Brain pericyte (primary cell): Measurements from ENCODE around the gene NAGPA.
"Not testable (repeated sequence)": the region's sequence is repeated elsewhere in the genome, so short reads cannot be mapped to it uniquely, and the experiment has no call there.

Source experiments
- DNase-seq: peaks from one replicate; pipeline ENCODE4 v3.0.0-alpha.2; 2012; ENCODE audit warnings: low read depth, low spot score

NAGPA gene, protein sequence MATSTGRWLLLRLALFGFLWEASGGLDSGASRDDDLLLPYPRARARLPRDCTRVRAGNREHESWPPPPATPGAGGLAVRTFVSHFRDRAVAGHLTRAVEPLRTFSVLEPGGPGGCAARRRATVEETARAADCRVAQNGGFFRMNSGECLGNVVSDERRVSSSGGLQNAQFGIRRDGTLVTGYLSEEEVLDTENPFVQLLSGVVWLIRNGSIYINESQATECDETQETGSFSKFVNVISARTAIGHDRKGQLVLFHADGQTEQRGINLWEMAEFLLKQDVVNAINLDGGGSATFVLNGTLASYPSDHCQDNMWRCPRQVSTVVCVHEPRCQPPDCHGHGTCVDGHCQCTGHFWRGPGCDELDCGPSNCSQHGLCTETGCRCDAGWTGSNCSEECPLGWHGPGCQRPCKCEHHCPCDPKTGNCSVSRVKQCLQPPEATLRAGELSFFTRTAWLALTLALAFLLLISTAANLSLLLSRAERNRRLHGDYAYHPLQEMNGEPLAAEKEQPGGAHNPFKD

DNA sequence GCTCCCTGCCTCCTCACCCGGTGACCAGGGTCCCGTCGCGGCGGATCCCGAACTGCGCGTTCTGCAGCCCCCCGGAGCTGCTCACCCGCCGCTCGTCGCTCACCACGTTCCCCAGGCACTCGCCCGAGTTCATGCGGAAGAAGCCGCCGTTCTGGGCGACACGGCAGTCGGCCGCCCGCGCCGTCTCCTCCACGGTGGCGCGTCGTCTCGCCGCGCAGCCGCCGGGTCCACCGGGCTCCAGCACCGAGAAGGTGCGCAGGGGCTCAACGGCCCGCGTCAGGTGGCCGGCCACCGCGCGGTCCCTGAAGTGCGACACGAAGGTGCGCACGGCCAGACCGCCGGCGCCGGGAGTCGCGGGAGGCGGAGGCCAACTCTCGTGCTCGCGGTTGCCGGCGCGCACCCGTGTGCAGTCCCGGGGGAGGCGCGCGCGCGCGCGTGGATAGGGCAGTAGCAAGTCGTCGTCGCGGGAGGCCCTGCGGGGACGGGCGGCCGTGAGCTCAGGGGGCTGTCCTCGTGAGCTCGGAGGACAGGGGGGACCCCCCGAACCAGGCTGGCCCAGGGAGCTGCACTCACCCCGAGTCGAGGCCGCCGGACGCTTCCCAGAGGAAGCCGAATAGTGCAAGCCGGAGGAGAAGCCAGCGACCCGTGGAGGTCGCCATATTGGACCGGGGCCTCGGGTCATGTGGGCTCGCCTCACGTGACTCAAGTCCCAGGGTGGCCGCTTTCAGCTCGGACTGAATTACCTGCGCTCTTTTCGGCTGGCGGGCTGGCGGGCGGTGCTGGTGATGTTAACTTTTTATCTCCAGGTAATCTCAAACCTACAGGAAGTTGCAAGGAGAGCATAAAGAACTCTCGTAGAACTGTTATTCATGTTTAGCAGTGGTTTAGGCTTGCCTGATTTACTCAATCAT lies at the start of gene NAGPA:
NAGPA (minus strand) TSS at position 680 of the 911 bp plus-strand sequence; CDS start at position 659, 21 bp downstream.
- DNase-seq, result peak; percentile 39

DNA sequence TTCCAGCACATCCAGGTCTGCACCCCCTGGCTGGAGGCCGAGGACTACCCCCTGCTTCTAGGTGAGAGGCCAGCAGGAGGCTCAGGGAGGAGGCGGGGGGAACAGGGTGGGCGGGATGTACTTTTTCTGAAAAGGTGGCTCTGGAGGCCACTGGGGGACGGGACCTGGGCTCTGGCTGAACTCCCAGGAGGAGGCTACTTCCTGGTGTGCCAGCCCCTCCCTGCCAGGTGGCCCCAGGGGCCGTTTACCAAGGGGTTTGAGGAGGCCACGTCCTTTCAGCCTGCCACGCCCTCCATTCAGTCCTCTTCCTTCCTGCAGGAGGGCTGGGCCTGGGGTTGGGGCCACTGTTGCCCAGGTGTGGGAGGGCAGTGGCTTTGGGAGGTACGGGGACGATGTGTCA lies 47.3 kb upstream of the NAGPA start:
- DNase-seq, result not testable (repeated sequence)

DNA sequence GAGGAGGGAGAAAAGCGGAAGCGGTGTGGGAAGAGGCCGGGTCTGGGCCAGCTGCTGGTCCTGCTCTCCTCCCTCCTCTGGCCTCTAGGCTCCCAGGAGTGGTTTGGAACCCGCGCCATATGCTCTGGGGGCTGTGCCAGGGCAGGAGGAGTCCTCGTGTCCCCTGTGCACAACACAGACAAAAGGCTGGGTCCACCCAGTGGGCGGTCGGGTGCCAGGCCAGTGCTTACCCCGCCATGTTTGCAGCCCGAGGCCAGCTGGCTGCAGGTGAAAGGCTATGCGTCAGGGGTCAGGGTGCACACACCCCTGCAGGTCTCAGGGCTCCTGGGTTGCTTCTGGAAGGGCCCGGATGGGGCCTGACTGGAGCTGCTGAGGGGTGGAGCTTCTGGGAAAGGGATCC lies 46.7 kb upstream of the NAGPA start:
- not testable (repeated sequence) for DNase-seq

DNA sequence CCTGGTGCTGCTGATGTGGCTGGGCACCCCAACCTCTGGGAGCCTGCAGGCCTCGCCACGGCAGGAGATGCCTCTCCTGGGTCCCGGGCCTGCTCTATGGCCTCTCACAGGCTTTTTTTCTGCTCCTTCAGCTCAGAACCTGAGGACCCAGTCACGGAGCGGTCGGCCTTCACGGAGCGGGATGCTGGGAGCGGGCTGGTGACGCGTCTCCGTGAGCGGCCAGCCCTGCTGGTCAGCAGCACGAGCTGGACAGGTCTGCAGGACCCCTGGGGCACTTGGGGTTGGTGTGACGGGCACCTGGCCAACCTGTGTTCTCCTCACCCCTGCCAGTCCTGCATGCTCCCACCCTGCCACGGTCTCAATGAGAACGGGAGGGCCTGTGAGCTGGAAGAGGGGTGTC lies 44.9 kb upstream of the NAGPA start:
- DNase-seq, result no peak

DNA sequence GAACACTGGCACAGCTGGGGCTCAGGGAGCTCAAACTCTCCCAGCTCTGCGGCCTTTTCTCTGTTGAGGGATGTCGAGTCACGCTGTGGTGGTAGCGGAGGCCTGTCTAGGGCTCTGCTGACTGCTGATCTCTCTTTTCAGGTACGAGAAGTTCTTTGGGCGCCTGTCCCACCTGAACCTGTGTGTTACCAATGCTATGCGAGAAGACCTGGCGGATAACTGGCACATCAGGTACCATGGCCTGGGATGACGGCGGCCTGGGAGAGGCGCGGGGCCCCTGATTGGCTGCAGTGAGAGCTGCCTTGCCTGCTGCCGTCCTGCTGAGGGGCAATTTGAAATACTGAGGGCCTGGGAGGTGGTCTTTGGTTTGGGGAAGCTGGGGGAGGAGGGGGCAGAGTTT lies 43.6 kb upstream of the NAGPA start:
- no peak for DNase-seq

DNA sequence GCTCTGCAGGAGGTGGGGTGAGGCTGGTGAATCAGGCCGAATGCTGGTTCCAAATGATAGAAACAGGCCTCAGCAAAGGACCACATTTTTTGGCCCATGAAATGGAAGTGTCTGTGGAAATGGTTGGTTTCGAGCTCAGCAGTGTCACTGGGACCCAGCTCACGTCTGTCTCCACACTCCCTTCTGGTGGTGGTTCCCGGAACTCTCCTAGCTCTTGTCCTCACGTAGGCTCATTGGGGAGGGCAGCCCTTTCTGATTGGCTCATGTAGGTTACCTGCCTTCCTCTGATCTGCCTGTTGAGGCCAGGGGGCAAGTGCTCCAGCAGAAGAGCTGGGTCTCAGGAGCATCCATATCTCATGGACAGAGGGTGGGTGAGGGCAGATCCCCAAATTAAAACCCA lies 41.9 kb upstream of the NAGPA start:
- DNase-seq, result no peak

DNA sequence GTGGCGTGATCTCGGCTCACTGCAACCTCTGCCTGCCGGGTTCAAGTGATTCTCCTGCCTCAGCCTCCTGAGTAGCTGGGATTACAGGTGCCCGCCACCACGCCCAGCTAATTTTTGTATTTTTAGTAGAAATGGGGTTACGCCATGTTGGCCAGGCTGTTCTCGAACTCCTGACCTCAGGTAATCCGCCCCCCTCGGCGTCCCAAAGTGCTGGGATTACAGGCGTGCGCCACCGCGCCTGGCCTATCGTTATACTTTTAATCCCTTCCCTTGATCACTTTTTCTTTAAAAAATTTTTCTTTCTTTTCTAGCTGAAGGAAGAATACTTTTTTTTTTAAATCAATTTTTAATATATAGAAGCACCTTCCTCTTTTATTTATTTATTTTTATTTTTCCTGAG lies 40.0 kb upstream of the NAGPA start:
- not testable (repeated sequence) for DNase-seq

DNA sequence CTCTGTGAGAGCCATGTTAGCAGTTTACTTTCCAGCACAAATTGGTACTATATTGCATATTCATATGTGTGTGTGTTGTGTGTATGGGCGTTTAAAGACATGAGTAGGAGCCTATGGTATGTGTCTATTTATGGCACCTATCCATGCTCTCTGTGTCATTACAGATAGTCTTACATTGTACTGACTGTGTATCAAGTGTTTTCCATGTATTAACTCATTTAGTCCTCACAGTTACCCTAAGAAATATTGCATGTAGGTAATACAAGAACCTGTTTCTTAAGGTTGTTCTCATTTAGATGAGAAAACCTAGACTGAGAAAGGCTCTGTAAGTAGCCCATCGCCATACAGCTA lies 39.5 kb upstream of the NAGPA start:
- DNase-seq, result no peak

DNA sequence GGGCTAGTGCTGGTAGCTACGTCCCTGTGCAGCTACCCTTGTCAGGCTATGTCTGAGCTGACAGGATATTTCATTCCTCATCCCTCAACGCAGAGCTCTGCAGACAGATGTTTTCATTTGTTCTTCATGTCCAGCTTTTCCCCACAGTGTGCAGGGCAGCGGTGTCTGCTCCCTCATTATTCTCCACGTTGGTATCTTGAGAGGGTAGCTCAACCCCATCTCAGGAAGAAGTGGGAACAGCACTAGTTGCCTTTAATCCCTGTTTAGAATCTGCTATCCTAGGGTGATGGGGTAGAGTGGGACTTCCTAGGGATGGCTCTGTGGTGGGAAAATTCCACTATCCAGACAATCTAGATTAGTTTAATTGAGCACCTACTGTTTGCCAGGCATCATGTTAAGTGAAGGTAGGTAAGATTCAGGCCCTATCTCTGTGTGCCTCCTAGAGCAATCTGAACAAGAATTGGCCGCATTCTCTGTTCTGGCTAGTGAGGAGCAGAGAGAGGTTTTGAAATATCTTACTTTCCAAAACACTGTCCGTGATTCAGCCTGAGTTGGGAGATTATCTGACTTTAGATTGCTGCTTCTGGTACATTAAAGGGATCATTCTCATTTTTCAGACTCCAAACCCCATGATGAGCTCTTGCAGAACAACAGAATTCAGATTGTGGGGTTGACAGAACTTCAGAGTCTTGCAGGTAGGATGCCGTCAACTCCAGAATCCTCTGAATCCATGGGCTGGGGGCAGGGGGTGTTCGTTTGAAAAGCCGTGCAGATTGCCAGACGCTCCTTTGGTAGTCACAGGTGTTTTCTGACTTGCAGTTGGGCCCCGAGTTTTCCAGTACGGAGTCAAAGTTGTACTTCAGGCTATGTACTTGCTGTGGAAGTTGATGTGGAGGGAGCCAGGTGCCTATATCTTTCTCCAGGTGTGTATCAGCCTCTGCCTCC lies 38.9 kb upstream of the NAGPA start:
- DNase-seq, result no peak

DNA sequence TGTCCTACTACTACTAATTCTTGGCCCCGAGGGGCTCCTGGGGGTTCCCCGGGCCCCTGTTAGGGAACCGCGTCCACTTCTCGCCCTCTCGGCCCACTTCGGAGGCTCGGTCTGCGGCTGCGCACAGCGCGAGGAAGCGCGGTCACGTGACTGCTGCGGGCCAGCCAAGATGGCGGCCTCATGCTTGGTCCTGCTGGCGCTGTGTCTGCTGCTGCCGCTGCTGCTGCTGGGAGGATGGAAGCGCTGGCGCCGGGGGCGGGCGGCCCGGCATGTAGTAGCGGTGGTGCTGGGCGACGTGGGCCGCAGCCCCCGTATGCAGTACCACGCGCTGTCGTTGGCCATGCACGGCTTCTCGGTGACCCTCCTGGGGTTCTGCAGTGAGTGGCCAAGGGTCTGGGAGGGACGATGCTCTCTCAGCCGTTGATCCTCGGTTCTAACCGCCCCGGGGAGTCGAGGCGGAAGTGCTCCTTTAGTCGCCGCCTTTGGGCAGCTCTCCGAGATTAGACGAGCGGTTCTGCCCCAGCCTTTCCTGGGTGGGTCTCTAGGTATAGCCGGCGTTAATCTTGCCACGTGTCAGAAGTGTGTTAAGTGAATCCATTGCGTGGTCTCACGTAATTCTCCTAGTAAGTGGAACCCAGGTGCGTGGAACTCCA lies 38.1 kb upstream of the NAGPA start, which contains the start of gene ALG1:
ALG1 (plus strand) TSS at position 163 of the 653 bp plus-strand sequence; CDS start at position 170, 7 bp downstream.
- peak; percentile 63 for DNase-seq

DNA sequence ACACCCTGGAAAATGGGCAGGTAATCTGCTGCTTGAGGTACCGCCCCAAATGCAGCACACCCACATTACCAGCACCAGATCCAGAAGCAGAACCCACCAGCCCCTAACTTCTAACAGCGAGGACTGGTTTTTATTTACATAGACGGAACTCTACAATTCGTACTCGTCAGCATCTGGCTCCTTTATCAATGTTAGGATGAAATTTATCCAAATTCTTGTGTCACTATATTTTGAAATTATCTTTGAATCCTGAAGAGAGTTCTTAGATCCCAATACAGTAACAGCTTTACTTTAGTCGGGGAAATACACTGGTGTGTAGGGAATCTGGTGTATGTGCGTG lies 37.6 kb upstream of the NAGPA start:
- no peak for DNase-seq

DNA sequence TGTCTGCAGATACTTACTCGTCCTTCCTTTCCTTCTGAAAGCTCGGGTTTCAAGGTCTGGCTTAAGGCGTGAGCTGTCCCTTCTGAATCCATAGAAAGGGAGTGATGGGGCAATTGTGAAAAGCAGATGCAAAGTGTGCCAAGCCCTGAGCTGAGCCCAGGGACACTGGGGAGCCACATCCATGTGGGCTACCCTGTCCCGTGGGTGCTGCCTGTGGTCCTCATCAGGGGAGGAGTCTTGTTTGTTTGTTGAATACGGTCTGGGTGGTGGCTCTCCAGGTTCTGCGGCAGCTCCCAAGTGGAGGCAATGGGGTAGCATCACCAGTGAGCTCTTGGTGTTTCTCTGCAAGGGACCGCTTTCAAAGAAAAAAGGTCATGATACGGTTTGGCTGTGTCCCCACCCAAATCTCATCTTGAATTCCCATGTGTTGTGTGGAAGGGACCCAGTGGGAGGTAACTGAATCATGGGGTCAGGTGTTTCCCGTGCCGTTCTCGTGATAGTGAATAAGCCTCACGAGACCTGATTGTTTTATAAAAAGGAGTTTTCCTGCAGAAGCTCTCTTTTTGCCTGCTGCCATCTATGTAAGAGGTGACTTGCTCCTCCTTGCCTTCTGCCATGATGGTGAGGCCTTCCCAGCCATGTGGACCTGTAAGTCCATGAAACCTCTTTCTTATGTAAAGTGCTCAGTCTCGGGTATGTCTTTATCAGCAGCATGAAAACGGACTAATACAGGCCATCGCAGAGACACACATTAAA lies 36.9 kb upstream of the NAGPA start:
- DNase-seq, result no peak

DNA sequence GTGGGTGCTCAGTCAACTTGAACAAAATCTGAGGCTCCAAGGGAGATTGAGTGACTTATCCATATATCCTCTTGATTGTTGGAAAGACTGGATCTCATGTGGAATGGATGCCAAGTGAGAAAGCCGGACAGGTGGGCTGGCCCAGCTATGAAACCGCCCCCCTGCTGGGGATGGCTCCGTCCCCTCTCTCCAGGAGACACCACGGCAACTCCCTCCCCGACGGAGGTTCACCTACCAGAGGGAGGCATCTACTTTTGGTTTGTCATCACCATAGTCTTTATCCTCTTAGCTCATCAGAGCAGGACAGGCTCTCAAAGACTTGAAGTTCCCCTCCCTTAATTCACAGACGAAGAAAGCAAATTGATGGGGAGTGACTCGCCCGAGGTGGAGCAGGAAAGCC lies 36.1 kb upstream of the NAGPA start:
- DNase-seq, result no peak

DNA sequence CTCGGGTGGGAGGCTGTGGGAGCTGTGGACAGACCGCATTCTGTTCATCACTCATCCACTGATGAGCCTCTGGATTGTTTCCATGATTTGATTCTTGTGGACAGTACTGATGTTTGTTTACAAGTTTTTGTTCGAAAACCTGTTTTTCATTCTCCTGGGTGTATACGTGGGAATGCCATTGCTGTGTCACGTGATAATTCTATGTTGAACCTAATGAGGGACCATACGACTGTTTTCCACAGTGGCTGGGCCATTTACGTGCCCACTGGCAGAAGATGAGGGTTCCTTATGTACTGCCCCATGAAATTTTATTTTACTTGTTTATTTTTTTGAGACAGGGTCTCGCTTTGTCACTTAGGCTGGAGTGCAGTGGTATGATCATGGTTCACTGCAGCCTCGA lies 35.3 kb upstream of the NAGPA start:
- DNase-seq, result no peak

DNA sequence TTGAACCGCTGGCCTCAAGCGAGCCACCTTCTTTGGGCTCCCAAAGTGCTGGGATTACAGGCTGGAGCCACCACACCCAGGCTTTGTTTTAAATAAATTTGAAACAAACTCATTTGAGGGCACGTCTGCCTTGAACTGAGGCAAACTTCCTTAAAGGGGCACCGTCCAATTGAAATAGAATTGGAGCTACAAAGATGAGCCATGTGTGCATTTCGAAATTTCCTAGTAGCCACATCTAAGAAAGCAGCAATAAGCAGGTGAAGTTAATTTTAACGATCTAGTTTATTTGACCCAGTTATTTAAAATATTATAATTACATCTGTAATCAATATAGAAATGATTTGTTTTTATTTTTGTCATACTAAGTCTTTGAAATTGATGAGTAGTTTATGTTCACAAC lies 32.8 kb upstream of the NAGPA start:
- DNase-seq, result no peak

DNA sequence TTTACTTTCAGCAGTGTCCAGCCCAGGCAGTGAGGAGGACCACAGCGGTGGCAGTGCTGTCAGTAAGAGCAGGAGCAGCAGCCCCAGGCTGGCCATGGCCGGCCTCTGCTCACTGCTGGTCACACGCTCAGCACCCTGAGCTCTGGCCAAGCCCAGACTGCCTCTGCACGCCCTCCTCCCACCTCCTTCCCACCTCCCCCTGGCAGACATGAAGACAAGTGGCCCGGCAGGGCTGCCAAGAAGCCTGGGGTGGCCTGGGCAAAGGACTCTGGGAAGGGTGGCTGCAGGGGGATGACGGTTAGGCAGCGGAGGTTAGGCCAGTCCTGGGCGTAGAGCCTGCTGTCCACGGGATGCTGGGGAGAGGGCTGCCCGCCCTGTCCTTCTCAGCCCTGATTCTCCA lies 32.1 kb upstream of the NAGPA start, which contains the start of gene C16orf89:
C16orf89 (minus strand) TSS at position 144 of the 400 bp plus-strand sequence; CDS start at position 96, 48 bp downstream.
- DNase-seq, result no peak

DNA sequence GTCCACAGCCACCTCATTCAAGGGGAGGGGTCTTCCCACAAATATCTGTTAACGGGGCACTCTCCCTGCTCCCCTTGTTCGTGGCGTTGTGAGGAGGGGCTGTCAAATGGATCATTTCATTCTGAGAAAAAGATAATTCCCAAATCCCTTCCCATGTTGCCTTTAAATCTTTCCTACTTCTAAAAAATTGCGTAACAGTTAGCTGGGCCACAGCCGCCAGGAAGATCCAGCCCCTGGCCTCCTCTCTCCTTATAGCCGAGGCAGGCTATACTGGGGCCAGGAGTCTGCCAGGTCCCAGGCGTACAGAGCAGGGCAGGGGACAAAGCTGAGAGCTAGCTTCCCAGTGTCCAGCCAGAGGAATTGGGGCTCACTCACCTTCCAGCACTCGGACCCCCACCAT lies 31.6 kb upstream of the NAGPA start:
- DNase-seq, result no peak

DNA sequence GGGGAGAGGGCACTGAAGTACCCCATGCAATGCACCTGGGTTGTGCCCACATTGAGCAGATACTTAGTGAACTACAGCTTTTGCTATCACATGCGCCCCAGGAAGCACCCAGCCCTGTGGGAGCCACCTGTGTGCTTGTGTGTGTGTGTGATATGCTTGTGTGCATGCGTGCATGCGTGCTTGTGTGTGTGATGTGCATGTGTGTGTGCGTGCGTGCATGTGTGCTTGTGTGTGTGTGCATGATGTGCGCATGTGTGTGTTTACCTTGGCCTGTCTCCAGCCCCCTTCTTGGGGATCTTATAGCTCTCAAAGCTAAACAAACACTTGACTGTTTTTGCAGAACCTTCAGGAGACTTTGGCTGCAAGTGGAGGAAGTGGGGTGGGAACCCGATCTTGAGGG lies 31.2 kb upstream of the NAGPA start:
- no peak for DNase-seq

DNA sequence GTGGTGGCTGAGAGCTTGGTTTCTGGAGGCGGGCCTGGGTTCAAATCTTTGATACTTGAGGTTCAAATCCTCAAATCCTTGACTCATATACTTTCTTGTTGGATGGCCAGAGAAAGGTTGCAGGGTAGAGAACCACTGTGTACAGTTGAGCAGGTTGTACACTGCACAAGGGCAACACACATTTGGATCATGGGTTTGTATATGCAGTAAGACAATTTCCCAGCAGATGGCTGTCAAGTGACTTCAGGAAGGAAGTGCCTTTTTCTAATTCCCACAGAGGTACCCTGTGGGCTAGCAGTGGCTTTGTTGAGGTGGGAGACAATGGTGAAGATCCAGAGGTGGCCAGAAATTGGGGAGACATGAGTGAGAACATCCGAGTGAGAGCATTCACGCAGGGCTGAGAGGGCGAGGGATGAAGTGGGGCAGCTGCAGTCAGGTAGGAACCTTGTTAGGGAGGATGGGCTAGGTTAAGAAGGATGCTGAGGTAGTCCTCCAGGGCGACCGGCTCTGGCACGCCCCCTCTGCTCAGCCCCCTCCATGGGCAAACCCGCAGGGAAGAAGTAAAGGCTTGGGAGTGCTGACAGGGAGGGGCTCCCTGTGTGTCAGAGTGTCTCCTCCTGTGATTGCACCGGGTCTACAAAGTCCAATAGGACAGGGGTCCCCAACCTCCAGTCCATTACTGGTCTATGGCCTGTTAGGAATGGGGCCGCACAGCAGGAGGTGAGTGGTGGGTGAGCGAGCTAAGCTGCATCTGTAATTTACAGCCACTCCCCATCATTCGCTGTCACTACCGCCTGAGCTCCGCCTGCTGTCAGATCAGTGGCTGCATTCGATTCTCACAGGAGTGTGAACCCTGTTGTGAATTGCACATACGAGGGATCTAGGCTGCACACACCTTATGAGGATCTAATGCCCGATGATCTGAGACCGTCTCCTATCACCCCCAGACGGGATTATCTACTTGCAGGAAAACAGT lies 29.3 kb upstream of the NAGPA start:
- DNase-seq, result no peak
